HG03108 (cell line): ENCODE measurements around the gene TIGD1.
"Not testable (repeated sequence)": the region's sequence is repeated elsewhere in the genome, so short reads cannot be mapped to it uniquely, and the experiment has no call there.

Source experiments
- ATAC-seq: cut with Tn5 transposase; IDR thresholded peaks from one replicate; pipeline ENCODE4 v1.9.1; 2021; ENCODE audit warnings: moderate library complexity; ENCODE audit not compliant: unreplicated experiment

Gene TIGD1

GRCh38 chr2:232571026-232571474 is 20.7 kb upstream of the TIGD1 start:
- no peak for ATAC-seq

DNA sequence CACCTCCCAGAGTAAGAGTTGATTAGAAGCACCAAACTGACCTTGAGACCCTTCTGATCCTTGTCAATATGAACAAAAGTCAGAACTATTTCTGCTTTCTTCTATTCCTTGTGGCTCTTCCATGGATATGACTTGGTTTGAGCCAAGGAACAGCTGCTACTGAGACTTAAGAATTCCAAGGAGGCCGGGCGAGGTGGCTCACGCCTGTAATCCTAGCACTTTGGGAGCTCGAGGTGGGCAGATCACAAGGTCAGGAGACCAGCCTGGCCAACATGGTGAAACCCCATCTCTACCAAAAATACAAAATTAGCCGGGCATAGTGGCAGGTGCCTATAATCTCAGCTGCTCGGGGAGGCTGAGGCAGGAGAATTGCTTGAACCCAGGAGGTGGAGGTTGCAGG is 20.1 kb upstream of the TIGD1 start:
- ATAC-seq, result not testable (repeated sequence)

DNA sequence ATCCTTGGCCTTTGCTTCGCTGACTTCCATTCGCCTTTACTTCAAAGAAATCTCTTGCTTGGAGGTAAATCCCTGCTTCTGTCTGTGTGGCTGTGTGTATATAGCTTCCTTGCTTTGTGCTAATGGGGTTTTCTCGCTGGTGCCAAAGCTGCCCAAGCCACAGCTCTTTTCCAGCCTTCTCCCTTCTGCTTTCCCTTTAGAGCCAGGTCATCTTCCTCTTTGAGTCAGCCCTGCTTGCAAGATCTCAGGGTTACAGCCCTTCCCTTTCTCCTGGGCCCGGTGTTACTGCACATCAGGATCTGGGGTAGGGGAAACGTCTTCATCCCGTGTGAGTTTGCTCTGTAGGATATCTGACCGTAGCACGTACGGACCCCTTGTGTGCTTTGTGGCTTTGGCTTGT is 19.2 kb upstream of the TIGD1 start:
- ATAC-seq, result no peak

DNA sequence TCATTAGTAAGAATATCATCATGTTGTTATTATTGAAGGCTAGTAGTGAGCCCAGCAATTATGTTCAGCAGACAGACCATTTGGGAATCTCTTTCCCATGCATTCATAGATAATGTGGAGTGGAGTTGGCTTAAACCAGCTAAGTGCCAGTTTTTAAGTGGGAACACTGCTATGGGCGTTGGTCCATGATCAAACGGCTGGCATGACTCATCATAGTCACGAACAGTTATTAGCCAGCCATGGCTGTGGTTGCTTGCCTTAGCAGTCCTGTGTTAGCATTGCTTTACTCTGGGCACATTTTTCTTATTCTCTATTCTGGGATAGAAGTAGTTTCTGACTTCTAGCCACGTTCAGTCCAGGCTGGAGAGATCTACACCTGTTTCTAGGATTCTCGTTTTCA is 17.8 kb upstream of the TIGD1 start:
- no peak for ATAC-seq

DNA sequence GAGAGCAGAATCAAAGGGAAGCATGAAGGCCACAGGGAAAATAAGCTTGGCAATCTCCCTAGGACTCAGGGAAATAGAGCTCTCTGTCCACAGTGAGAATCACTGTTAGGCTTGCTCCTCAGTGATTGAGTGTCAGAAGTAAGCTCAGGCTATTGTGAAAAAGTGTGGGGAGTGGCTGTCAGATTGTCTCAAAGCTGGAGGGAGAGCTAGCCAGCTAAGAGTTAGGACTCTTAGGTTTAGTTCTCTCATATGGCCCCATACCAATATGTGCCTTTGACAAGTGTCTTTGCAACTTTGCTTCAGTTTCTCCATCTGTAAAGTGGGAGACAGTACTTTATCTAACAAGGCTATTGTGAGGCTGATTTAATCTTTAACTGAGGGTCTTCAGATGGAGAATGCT is 17.4 kb upstream of the TIGD1 start:
- no peak for ATAC-seq

DNA sequence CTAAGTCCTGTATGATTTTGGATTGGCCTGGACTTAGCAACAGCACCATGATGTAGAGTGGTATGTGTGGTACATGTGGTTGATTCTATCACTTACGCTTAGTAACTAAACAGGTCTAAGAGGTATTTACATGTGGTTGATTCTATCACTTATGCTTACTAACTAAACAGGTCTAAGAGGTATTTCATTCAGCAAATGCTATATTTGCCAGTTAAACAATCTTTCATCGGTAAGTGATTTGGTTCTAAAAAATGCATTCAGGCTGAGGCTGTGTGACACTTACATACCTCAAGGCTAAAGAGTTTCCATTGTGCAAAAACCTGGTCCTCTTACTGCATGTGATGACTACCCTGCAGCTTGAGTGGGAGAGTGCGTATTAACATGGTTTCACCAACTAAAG is 13.2 kb upstream of the TIGD1 start:
- no peak for ATAC-seq

DNA sequence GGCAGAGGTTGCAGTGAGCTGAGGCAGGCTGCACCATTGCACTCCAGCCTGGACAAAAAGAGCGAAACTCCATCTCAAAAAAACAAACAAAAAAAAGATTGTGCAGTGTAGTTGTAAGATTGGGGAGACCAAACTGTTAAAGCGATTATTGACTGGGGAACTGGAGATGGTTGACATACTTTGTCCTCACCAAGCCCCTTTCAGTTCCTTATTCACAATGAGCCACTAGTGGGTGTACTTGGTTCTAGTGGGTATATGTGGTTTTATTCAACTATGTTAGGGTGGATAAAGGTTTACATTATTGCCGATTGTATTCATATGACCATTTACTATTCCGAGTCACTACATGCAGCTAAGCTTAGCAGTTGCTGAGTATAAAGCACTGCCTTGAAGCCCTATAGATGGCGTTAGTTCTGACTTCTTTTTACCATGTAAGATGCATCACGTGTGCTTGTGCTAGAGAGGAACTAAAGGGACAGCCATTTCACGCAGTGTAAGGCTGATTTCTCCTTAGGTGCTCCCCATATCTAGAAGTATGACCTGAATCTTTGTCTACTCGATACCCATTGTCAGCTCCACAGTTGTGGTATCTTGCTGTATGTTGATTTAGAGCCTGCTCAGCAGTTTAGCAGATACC is 12.3 kb upstream of the TIGD1 start:
- ATAC-seq, result no peak

DNA sequence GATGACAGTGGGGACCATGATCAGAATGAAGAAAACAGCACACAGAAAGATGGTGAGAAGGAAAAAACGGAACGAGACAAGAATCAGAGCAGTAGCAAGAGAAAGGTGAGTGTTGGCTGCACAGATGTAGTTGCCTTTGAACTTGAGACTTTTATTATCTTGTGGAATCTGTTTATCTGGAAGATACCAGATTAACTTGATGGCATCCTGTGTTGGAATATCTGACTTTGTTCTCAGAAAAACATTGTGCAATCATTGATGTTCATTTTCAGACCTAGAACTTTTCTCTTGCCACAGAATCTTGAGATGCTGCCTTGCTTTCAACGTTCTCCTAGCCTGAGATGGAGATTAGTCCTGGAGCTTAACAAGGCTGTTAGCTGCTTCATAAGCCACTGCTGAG is 6.1 kb upstream of the TIGD1 start:
- no peak for ATAC-seq

- no peak for ATAC-seq
These were observed 1.4 kb upstream of the TIGD1 start for GRCh38 chr2:232551776-232552175.

DNA sequence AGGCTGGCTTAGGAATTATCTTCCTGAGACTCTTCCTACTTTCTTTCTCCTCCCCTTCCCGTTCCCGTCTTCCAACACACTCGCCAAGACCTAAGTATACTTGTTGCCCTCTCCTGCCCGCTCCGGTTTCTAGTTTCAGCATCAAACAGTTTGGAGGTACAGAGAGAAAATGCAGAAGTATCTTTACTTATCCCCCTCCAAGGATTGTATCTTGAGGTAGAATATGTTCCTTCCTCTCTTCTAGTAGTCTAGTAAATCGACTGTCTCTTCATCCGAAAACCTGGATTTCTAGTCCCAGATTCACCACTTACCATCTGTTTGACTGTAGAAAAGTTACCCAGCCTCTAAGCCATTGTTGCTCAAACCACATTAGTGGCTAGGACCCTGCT is 887 bp upstream of the TIGD1 start:
- ATAC-seq, result no peak

- ATAC-seq, result no peak
These were observed 553 bp downstream of the TIGD1 start for GRCh38 chr2:232549655-232550353.

GRCh38 chr2:232547991-232548390 is 2.4 kb downstream of the TIGD1 start:
- ATAC-seq, result no peak

DNA sequence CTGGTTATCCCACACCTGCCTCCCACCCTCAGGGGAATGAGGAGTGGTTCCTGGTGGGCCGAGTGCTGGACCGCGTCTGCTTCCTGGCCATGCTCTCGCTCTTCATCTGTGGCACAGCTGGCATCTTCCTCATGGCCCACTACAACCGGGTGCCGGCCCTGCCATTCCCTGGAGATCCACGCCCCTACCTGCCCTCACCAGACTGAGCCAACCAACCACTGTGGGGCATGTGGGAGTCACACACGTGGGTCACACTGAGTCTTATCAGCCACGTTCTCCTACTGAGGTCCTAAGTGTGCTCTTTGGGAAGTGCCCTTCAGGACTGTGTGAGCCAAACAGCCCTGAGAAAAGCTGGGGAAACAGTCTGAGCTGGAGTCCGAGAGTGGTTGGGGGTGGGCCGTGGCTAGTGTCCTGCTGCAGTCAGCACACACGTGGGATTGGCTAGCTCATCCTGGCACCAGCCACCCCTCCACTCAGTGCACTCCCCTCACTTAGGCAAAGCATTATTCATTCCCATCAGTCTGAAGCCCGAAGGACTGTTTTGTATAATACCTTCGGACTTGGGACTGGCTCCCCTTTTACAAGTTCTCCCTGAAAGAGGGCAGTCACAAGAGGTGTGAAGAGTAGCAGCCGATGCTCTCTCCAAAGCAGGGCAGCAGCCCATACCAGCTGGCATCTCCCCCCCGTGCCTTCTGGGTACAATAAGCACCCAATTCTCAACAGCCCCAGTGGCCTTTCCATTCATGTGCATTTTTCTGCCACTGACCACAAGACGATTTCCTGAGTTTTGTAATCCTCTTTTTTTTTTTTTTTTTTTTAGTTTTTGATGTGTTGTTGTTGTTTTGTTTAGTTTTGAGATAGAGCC is 4.6 kb downstream of the TIGD1 start:
- no peak for ATAC-seq

- no peak for ATAC-seq
These were observed 5.7 kb downstream of the TIGD1 start for GRCh38 chr2:232544674-232545073.

- ATAC-seq, result no peak
These were observed 6.3 kb downstream of the TIGD1 start for GRCh38 chr2:232543928-232544631.

GRCh38 chr2:232543491-232543890 is 6.9 kb downstream of the TIGD1 start:
- ATAC-seq, result no peak

GRCh38 chr2:232542715-232543467 is 7.5 kb downstream of the TIGD1 start:
- ATAC-seq, result no peak

- no peak for ATAC-seq
These were observed 8.2 kb downstream of the TIGD1 start for GRCh38 chr2:232541961-232542714.

DNA sequence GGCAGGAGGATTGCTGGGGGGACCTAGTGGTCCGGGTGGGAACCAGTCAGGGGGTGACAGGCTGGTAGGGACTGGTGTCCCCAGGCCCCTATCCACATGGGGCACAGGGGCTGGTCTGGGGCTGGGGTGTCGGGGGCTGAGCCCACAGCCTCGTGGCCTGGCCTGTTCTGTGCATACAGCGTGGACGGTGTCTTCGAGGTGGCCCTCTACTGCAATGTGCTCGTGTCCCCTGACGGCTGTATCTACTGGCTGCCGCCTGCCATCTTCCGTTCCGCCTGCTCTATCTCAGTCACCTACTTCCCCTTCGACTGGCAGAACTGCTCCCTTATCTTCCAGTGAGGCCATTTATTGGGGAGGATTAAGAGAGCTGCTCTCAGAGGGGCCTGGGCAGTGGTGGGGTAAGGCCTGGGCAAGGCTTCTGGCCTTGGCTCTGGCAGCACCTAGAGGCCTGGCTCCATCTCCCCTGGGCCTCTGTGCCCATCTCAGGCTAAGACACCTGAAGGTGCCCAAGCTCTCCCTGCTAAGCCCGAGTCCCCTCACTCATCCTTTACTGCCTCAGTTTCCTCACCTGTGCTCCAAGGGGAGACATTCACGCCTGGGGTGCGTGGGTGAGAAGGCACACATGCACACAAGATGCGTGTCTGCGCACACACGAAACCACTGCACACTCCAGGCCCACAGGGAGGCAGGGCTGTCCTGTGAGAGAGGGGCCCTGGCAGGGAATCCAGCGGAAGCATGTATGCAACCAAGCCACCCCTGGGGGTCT is 9.0 kb downstream of the TIGD1 start:
- ATAC-seq, result no peak
